K562 (cell line): ENCODE data around the gene ADAM15. TPM values are rescaled to one million over a fixed set of nuclear protein-coding genes. Genes with fewer than 3 reads are reported as not detected.

Experiments used
- CBX8 ChIP-seq: fragments of 200-600 bp; sonication (generic); IDR thresholded peaks from 2 replicates; pipeline ENCODE4 v1.6.1; 2012; ENCODE audit warnings: borderline replicate concordance, mixed run types, low read depth, mild to moderate bottlenecking, moderate library complexity, mixed read lengths, low read length, control low read depth, inconsistent platforms; ENCODE audit not compliant: poor library complexity, severe bottlenecking; ENCODE audit errors: extremely low read depth
- CHD1 ChIP-seq: fragments of 200-600 bp; sonication (generic); IDR thresholded peaks from one replicate; pipeline ENCODE4 v1.6.1; 2012; ENCODE audit warnings: mild to moderate bottlenecking, moderate library complexity, low read length, inconsistent platforms
- CREM ChIP-seq: IDR thresholded peaks from 2 replicates; pipeline ENCODE4 v1.6.1; 2014; ENCODE audit warnings: antibody characterized with exemption, low read depth
- GTF2E2 ChIP-seq: fragments of 200-800 bp; sonication (Bioruptor generic); IDR thresholded peaks from 2 replicates; pipeline ENCODE4 v1.6.1; 2016; ENCODE audit warnings: missing genetic modification characterization, missing compliant biosample characterization
- HBP1 ChIP-seq: fragments of 450-650 bp; formaldehyde crosslinking; IDR thresholded peaks from 2 replicates; pipeline ENCODE4 v1.4.0; 2022; ENCODE audit warnings: missing genetic modification characterization
- HOXB6 ChIP-seq: fragments of 250-450 bp; sonication (Bioruptor Pico); IDR thresholded peaks from 2 replicates; pipeline ENCODE4 v1.5.1; 2022; ENCODE audit warnings: mild to moderate bottlenecking, borderline replicate concordance
- KAT7 ChIP-seq: sonication (generic); formaldehyde crosslinking; IDR thresholded peaks from 2 replicates; pipeline ENCODE4 v1.8.0; 2022; ENCODE audit warnings: missing genetic modification reagents, mild to moderate bottlenecking, borderline replicate concordance
- KAT8 ChIP-seq: fragments of 450-650 bp; IDR thresholded peaks from 2 replicates; pipeline ENCODE4 v1.6.1; 2016; ENCODE audit warnings: low read depth, mild to moderate bottlenecking
- MAZ ChIP-seq, 2 experiments: fragments of 450-650 bp in 1 of 2; sonication (generic) in 1 of 2; formaldehyde crosslinking; IDR thresholded peaks in 1 of 2; conservative IDR thresholded peaks in 1 of 2; 2 replicates each; pipeline versions ENCODE4 v1.4.0 to v1.5.0; 2020; ENCODE audit warnings: mild to moderate bottlenecking in 1 of 2, missing genetic modification reagents in 1 of 2
- MEF2D ChIP-seq: conservative IDR thresholded peaks from 2 replicates; pipeline ENCODE4 v1.6.1; 2016; ENCODE audit warnings: low read depth, missing genetic modification characterization, missing compliant biosample characterization
- NR2F6 ChIP-seq: fragments of 450-650 bp; formaldehyde crosslinking; IDR thresholded peaks from 2 replicates; pipeline ENCODE4 v1.4.0; 2020; ENCODE audit warnings: mild to moderate bottlenecking
- NRF1 ChIP-seq, 2 experiments: fragments of 450-650 bp; IDR thresholded peaks in 1 of 2; conservative IDR thresholded peaks in 1 of 2; 2 replicates each; pipeline ENCODE4 v1.6.1; 2014; ENCODE audit warnings: mild to moderate bottlenecking in 2 of 2
- PHF20 ChIP-seq: fragments of 450-650 bp; IDR thresholded peaks from 2 replicates; pipeline ENCODE4 v1.6.1; 2018; ENCODE audit not compliant: partially characterized antibody
- POLR2AphosphoS5 ChIP-seq: IDR thresholded peaks from 2 replicates; pipeline ENCODE4 v1.6.1; 2011; ENCODE audit warnings: mild to moderate bottlenecking, low read depth, low read length, moderate library complexity; ENCODE audit not compliant: control insufficient read depth, insufficient read depth
- SP1 ChIP-seq: sonication (generic); formaldehyde crosslinking; IDR thresholded peaks from 2 replicates; pipeline ENCODE4 v1.8.1; 2022; ENCODE audit warnings: mild to moderate bottlenecking, missing genetic modification reagents
- TEAD2 ChIP-seq: fragments of 450-650 bp; IDR thresholded peaks from 2 replicates; pipeline ENCODE4 v1.6.1; 2016; ENCODE audit warnings: missing genetic modification characterization, control low read depth, missing compliant biosample characterization
- ZBTB33 ChIP-seq: sonication (generic); formaldehyde crosslinking; IDR thresholded peaks from 2 replicates; pipeline ENCODE4 v1.8.1; 2023; ENCODE audit warnings: mild to moderate bottlenecking, missing genetic modification reagents
- ZNF12 ChIP-seq: sonication (generic); formaldehyde crosslinking; IDR thresholded peaks from 2 replicates; pipeline ENCODE4 v1.4.0; 2020; ENCODE audit warnings: mild to moderate bottlenecking, missing genetic modification reagents
- ZNF124 ChIP-seq: sonication (generic); formaldehyde crosslinking; IDR thresholded peaks from 2 replicates; pipeline ENCODE4 v1.8.1; 2022; ENCODE audit warnings: missing genetic modification reagents
- polyA plus RNA-seq, 8 experiments: library from polyadenylated mRNA; depleted of rRNA in 4 of 8; stranded (reverse) in 5 of 8; unstranded in 3 of 8; fragments of >200 nt; fragmentation: Nextera tagmentation in 2 of 8; fragmentation: Illumina TruSeq in 1 of 8; extraction: Ambion mirVana in 2 of 8; extraction: Trizol in 1 of 8; gene quantifications; 2 replicates each; pipeline versions ENCODE4 v1.2.1 to v1.2.3, GENCODE V29; 2011 to 2014; ENCODE audit warnings: inconsistent platforms in 1 of 8, missing spikeins in 1 of 8
- total RNA-seq, 7 experiments: library from RNA; depleted of rRNA in 6 of 7; stranded (reverse); fragments of >200 nt in 6 of 7; fragmentation: Illumina TruSeq in 2 of 7; extraction: Trizol in 2 of 7; gene quantifications; 2 replicates each; pipeline versions ENCODE4 v1.2.1 to v1.2.3, GENCODE V29; 2011 to 2021; ENCODE audit warnings: low replicate concordance in 1 of 7

The ADAM15 gene
- total and polyA plus RNA-seq, 9 of the 15 experiments (the other 6 are each of a cell fraction or from before 2014, with no cell fraction given), result 0.69 to 72.3 (median 32.8) TPM

GRCh38 chr1:155062702-155063411, 11.7 kb downstream of the ADAM15 start (continued):
- TF ChIP-seq ZBTB33, result peak; percentile 57
- TF ChIP-seq SP1 (CRISPR knock-in tag), result no peak; the same call in 1 of the 2 replicates
- TF ChIP-seq NRF1 (conservative IDR thresholded peaks at IDR 0.05 in 1 of 2, IDR thresholded peaks at IDR 0.05 in 1 of 2), result no peak
- TF ChIP-seq MEF2D (tag), result no peak
- TF ChIP-seq KAT8, result no peak
- peak; percentile 55; the same call in 1 of the 2 replicates for TF ChIP-seq CREM
- no peak for TF ChIP-seq CBX8
- TF ChIP-seq MAZ (CRISPR knock-in tag; conservative IDR thresholded peaks at IDR 0.05 in 1 of 2, IDR thresholded peaks at IDR 0.05 in 1 of 2), result peak; percentile 47 to 91; a peak in 2 of 4 replicates
- no peak for TF ChIP-seq PHF20
- TF ChIP-seq GTF2E2, result no peak
- TF ChIP-seq HBP1 (CRISPR knock-in tag), result no peak
- no peak for TF ChIP-seq ZNF124
- TF ChIP-seq HOXB6 (CRISPR knock-in tag), result no peak
- peak; percentile 28; the same call in 1 of the 2 replicates for TF ChIP-seq KAT7 (CRISPR knock-in tag)
- no peak for TF ChIP-seq TEAD2 (tag)
- no peak for TF ChIP-seq NR2F6 (CRISPR knock-in tag)
- no peak for TF ChIP-seq ZNF12 (CRISPR knock-in tag)
- no peak for TF ChIP-seq CHD1
- TF ChIP-seq POLR2AphosphoS5, result no peak
